Ishikawa (cell line): ENCODE data around the gene SAV1.

Source experiments
- CREB1 ChIP-seq: IDR thresholded peaks from 2 replicates; pipeline ENCODE4 v1.6.1; 2012; ENCODE audit warnings: low read depth
- EGR1 ChIP-seq: IDR thresholded peaks from 2 replicates; pipeline ENCODE4 v1.6.1; 2012
- EP300 ChIP-seq: IDR thresholded peaks from 2 replicates; pipeline ENCODE4 v1.6.1; 2012; ENCODE audit warnings: borderline replicate concordance
- FOXM1 ChIP-seq: IDR thresholded peaks from 2 replicates; pipeline ENCODE4 v1.6.1; 2012; ENCODE audit warnings: low read depth, borderline replicate concordance
- NFIC ChIP-seq: IDR thresholded peaks from 2 replicates; pipeline ENCODE4 v1.6.1; 2012
- RAD21 ChIP-seq: IDR thresholded peaks from 2 replicates; pipeline ENCODE4 v1.6.1; 2012; ENCODE audit warnings: low read depth
- REST ChIP-seq: IDR thresholded peaks from 2 replicates; pipeline ENCODE4 v1.6.1; 2012; ENCODE audit warnings: low read depth, mild to moderate bottlenecking
- TAF1 ChIP-seq: IDR thresholded peaks from 2 replicates; pipeline ENCODE4 v1.6.1; 2012; ENCODE audit warnings: low read depth, mild to moderate bottlenecking
- TCF12 ChIP-seq: IDR thresholded peaks from 2 replicates; pipeline ENCODE4 v1.6.1; 2012; ENCODE audit warnings: low read depth
- TEAD4 ChIP-seq: IDR thresholded peaks from 2 replicates; pipeline ENCODE4 v1.6.1; 2012
- YY1 ChIP-seq: IDR thresholded peaks from 2 replicates; pipeline ENCODE4 v1.6.1; 2012; ENCODE audit warnings: low read depth
- TF ChIP-seq, protein P1 (sequence below): IDR thresholded peaks from 2 replicates; pipeline ENCODE4 v1.6.1; 2012

DNA sequence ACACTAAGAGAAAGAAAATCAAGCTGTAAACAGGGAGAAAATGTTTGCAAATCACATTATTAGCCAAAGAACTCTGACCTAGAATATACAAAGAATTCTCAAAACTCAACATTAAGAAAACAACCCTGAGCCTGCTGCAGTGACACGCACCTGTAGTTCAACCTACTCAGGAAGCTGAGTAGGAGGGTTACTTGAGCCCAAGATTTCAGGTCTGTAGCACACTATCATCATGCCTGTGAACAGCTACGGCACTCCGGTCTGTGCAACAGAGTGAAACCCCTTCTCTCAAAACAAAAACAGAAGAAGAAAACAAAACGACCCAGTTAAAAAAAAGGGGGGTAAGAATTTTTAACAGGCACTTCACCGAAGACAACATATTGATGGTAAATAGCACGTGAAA lies 20.8 kb downstream of the SAV1 start:
- no peak for TF ChIP-seq TCF12
- TF ChIP-seq EP300, result no peak
- no peak for TF ChIP-seq EGR1
- TF ChIP-seq YY1, result no peak
- TF ChIP-seq, protein P1, sequence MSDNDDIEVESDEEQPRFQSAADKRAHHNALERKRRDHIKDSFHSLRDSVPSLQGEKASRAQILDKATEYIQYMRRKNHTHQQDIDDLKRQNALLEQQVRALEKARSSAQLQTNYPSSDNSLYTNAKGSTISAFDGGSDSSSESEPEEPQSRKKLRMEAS, result no peak
- no peak for TF ChIP-seq TAF1
- no peak for TF ChIP-seq FOXM1
- TF ChIP-seq NFIC, result no peak
- no peak for TF ChIP-seq REST
- no peak for TF ChIP-seq TEAD4
- no peak for TF ChIP-seq CREB1
- TF ChIP-seq RAD21, result no peak
